GM12878 (cell line): Measurements from ENCODE around the gene FBXW10B.
"Not testable (repeated sequence)": the region's sequence is repeated elsewhere in the genome, so short reads cannot be mapped to it uniquely, and the experiment has no call there.

Experiments used
- EZH2 ChIP-seq: IDR thresholded peaks from 2 replicates; pipeline ENCODE4 v1.6.1; 2012; ENCODE audit warnings: low read depth, mild to moderate bottlenecking, control low read depth, inconsistent platforms, low read length, borderline replicate concordance; ENCODE audit not compliant: control insufficient read depth
- MXI1 ChIP-seq: fragments of 150-350 bp; IDR thresholded peaks from 2 replicates; pipeline ENCODE4 v1.6.1; 2011; ENCODE audit warnings: low read depth, mild to moderate bottlenecking, inconsistent platforms, low read length, improper control_type of control experiment
- NBN ChIP-seq: fragments of 450-650 bp; IDR thresholded peaks from 2 replicates; pipeline ENCODE4 v1.6.1; 2016
- NFIC ChIP-seq: IDR thresholded peaks from 2 replicates; pipeline ENCODE4 v1.6.1; 2012; ENCODE audit warnings: low read depth, mild to moderate bottlenecking, inconsistent platforms, low read length, moderate library complexity
- PBX3 ChIP-seq: IDR thresholded peaks from 2 replicates; pipeline ENCODE4 v1.6.1; 2011; ENCODE audit warnings: mild to moderate bottlenecking, low read depth, low read length, moderate library complexity; ENCODE audit not compliant: insufficient replicate concordance
- PML ChIP-seq: IDR thresholded peaks from 2 replicates; pipeline ENCODE4 v1.6.1; 2012; ENCODE audit warnings: low read length, inconsistent platforms
- SREBF1 ChIP-seq: IDR thresholded peaks from 2 replicates; pipeline ENCODE4 v1.6.1; 2012; ENCODE audit warnings: mild to moderate bottlenecking, low read length
- TBL1XR1 ChIP-seq: IDR thresholded peaks from 2 replicates; pipeline ENCODE4 v1.6.1; 2012; ENCODE audit warnings: low read depth, low read length, improper control_type of control experiment

GRCh38 chr17:15588017-15588416 is 31.5 kb downstream of the FBXW10B start:
- not testable (repeated sequence) for TF ChIP-seq EZH2, PML, MXI1, SREBF1, NFIC, TBL1XR1, PBX3, NBN
